PFSK-1 (cell line): ENCODE measurements around the gene LIN28B.

ENCODE experiments used
- POLR2AphosphoS5 ChIP-seq: IDR thresholded peaks from 2 replicates; pipeline ENCODE4 v1.6.1; 2012; ENCODE audit warnings: low read depth, mild to moderate bottlenecking, control low read depth, low read length, moderate library complexity
- TAF1 ChIP-seq: IDR thresholded peaks from 2 replicates; pipeline ENCODE4 v1.6.1; 2012; ENCODE audit warnings: low read length, control low read depth, borderline replicate concordance; ENCODE audit not compliant: insufficient read depth
- TF ChIP-seq, protein P1 (sequence below), 2 experiments: IDR thresholded peaks; 2 replicates each; pipeline versions ENCODE4 v1.6.1 to v1.8.0; 2011 to 2012; ENCODE audit warnings: low read depth in 2 of 2, low read length in 2 of 2, control low read depth in 1 of 2, inconsistent platforms in 1 of 2, mild to moderate bottlenecking in 1 of 2, moderate library complexity in 1 of 2; ENCODE audit not compliant: insufficient read depth in 1 of 2

DNA sequence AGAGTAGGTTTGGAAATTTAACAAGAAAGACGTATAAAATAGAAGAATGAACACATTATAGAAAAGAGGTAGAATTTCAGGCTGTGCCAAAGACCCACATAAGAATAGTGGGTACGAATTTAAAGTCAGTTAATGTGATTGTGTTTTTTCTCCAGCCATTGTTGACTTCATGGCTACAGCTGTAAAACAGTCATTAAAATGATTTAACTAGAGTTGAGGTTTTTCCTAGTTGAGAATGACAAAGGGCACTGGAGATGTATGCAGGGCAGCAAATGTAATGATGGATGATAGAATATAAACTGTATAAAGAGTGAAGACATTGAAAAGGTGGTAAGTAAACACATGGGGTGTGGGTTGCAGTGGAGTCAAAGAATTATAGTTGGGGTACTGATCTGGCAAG, 72.7 kb downstream of the LIN28B start:
- TF ChIP-seq TAF1 (no peak), POLR2AphosphoS5 (no peak)
- TF ChIP-seq, protein P1, sequence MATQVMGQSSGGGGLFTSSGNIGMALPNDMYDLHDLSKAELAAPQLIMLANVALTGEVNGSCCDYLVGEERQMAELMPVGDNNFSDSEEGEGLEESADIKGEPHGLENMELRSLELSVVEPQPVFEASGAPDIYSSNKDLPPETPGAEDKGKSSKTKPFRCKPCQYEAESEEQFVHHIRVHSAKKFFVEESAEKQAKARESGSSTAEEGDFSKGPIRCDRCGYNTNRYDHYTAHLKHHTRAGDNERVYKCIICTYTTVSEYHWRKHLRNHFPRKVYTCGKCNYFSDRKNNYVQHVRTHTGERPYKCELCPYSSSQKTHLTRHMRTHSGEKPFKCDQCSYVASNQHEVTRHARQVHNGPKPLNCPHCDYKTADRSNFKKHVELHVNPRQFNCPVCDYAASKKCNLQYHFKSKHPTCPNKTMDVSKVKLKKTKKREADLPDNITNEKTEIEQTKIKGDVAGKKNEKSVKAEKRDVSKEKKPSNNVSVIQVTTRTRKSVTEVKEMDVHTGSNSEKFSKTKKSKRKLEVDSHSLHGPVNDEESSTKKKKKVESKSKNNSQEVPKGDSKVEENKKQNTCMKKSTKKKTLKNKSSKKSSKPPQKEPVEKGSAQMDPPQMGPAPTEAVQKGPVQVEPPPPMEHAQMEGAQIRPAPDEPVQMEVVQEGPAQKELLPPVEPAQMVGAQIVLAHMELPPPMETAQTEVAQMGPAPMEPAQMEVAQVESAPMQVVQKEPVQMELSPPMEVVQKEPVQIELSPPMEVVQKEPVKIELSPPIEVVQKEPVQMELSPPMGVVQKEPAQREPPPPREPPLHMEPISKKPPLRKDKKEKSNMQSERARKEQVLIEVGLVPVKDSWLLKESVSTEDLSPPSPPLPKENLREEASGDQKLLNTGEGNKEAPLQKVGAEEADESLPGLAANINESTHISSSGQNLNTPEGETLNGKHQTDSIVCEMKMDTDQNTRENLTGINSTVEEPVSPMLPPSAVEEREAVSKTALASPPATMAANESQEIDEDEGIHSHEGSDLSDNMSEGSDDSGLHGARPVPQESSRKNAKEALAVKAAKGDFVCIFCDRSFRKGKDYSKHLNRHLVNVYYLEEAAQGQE (IDR thresholded peaks at IDR 0.05; ENCODE audit: insufficient read depth in 1 of 2, low read depth in 2 of 2, low read length in 2 of 2): no peak
